A673 (cell line): ENCODE measurements around the gene IGSF6.
"Not testable (repeated sequence)": the region's sequence is repeated elsewhere in the genome, so short reads cannot be mapped to it uniquely, and the experiment has no call there.

ENCODE experiments used
- EZH2 ChIP-seq: fragments of 200-600 bp; sonication (generic); IDR thresholded peaks from 2 replicates; pipeline ENCODE4 v1.6.1; 2017; ENCODE audit warnings: borderline replicate concordance, low read depth, mild to moderate bottlenecking, mixed read lengths, antibody characterized with exemption, low read length; ENCODE audit not compliant: poor library complexity, severe bottlenecking
- TF ChIP-seq, protein P1 (sequence below): fragments of 300-800, 200-600 bp; sonication (generic); conservative IDR thresholded peaks from 2 replicates; pipeline ENCODE4 v1.5.1; 2017; ENCODE audit warnings: low read depth, mild to moderate bottlenecking, antibody characterized with exemption, low read length, moderate library complexity, mixed read lengths

DNA sequence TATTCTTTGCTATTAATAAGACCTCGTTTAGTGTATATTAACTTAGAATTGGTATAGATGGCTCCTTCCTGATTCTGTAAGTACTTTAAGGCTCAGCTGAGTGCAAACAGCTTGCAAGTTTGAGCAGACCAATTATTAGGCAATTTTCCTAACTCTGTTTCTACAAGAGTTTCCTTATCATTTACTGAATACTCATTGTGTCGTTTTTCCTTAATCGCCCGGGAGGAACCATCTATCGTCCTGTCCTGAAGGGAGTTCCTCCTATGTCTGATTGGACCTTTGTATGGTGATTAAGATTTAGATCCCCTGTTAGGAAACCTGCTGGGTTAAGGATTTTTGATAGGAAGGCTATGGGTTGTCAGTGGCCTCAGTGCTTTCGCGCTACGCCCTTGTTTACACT lies 21.0 kb downstream of the IGSF6 start:
- TF ChIP-seq, protein P1, sequence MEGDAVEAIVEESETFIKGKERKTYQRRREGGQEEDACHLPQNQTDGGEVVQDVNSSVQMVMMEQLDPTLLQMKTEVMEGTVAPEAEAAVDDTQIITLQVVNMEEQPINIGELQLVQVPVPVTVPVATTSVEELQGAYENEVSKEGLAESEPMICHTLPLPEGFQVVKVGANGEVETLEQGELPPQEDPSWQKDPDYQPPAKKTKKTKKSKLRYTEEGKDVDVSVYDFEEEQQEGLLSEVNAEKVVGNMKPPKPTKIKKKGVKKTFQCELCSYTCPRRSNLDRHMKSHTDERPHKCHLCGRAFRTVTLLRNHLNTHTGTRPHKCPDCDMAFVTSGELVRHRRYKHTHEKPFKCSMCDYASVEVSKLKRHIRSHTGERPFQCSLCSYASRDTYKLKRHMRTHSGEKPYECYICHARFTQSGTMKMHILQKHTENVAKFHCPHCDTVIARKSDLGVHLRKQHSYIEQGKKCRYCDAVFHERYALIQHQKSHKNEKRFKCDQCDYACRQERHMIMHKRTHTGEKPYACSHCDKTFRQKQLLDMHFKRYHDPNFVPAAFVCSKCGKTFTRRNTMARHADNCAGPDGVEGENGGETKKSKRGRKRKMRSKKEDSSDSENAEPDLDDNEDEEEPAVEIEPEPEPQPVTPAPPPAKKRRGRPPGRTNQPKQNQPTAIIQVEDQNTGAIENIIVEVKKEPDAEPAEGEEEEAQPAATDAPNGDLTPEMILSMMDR, result not testable (repeated sequence)
- not testable (repeated sequence) for TF ChIP-seq EZH2
